Gastrocnemius medialis (tissue), 4 donors: ENCODE measurements around the gene GALNT14. TPM values are rescaled to one million over a fixed set of nuclear protein-coding genes. Genes with fewer than 3 reads are reported as not detected.

Experiments used
- ATAC-seq, 2 donors: fragments of 150-250 bp; one replicate each; pipeline ENCODE4 v1.9.1; 2016
- DNase-seq, 2 donors: peaks; one replicate each; pipeline ENCODE4 v3.0.0-alpha.2; 2019
- H3K27ac ChIP-seq, 4 donors: fragments of 200-600 bp; sonication (generic); 1 replicate in 1 of 4; 2 replicates in 3 of 4; pipeline ENCODE4 v1.5.1; 2016 to 2018; ENCODE audit warnings: mild to moderate bottlenecking in 2 of 4, moderate library complexity in 1 of 4
- H3K27me3 ChIP-seq, 3 donors: fragments of 200-600 bp; sonication (generic) in 2 of 3; 1 replicate in 1 of 3; 2 replicates in 2 of 3; pipeline versions ENCODE4 v1.5.1 to v1.6.0; 2016 to 2019; ENCODE audit warnings: mild to moderate bottlenecking in 1 of 3, moderate library complexity in 1 of 3
- H3K36me3 ChIP-seq, 2 donors: fragments of 200-600 bp; sonication (generic) in 1 of 2; one replicate each; pipeline ENCODE4 v1.5.1; 2017 to 2018
- H3K4me1 ChIP-seq, 2 donors: fragments of 200-600 bp; sonication (generic) in 1 of 2; one replicate each; pipeline ENCODE4 v1.5.1; 2016 to 2017; ENCODE audit warnings: mild to moderate bottlenecking in 2 of 2
- H3K4me3 ChIP-seq, 4 donors: fragments of 200-600 bp; sonication (generic) in 3 of 4; 1 replicate in 1 of 4; 2 replicates in 3 of 4; pipeline ENCODE4 v1.5.1; 2016 to 2019; ENCODE audit warnings: mild to moderate bottlenecking in 2 of 4
- H3K9me3 ChIP-seq, 3 donors: fragments of 200-600 bp; sonication (generic) in 2 of 3; 1 replicate in 1 of 3; 2 replicates in 2 of 3; pipeline ENCODE4 v1.5.1; 2016 to 2019
- POLR2A ChIP-seq, 2 donors: fragments of 450-650 bp; IDR thresholded peaks; one replicate each; pipeline ENCODE4 v1.6.1; 2017; ENCODE audit warnings: antibody characterized with exemption in 2 of 2, mild to moderate bottlenecking in 2 of 2, moderate library complexity in 2 of 2
- in situ Hi-C, 4 donors: fragments of 200-750 bp; cut with MboI; loops; one replicate each; pipeline versions ENCODE4 v1.15.0 to v1.8.0; 2017; ENCODE audit warnings: low sequenced_read_pairs in 4 of 4
- intact Hi-C: fragments of 100-400 bp; cut with DNase I; formaldehyde crosslinking; loops from one replicate; pipeline ENCODE4 v1.15.1; 2023; ENCODE audit warnings: low total_unique reads
- total RNA-seq, 4 donors: library from RNA; depleted of rRNA; stranded (reverse); fragments of >200 nt; gene quantifications; one replicate each; pipeline versions ENCODE4 v1.1.0 to v1.2.3, GENCODE V29; 2016
- TF ChIP-seq, protein P1 (sequence below), 5 experiments: fragments of 450-650 bp in 3 of 5; fragments of 200-600 bp in 2 of 5; sonication (generic) in 2 of 5; IDR thresholded peaks in 4 of 5; conservative IDR thresholded peaks in 1 of 5; 1 replicate in 4 of 5; 2 replicates in 1 of 5; pipeline ENCODE4 v1.5.1; 2016 to 2019; ENCODE audit warnings: antibody characterized with exemption in 5 of 5, mild to moderate bottlenecking in 3 of 5, moderate library complexity in 3 of 5

GALNT14 gene
- total RNA-seq, 4 donors from 2014 or later = 0.16 TPM; not detected in 3

DNA sequence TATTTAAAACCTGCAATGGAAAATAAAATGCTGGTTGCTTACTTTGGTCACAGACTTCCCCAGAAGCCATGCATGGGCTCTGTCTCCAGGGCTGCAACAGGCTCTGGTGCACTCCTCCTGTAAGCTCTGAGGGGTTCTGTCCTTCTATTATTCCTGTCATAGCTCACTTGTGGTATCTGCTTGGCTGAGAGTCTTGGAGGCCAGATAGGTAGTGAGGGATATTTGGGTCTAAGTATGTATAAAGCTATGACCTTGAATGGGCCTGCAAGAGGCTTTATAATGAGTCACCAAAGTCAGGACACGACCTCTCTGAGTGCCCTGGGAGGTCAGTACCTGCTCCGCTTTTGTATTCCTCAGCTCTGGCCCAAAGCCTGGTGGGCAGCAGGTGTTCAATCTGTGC lies 189.4 kb downstream of the GALNT14 start:
- Histone ChIP-seq H3K4me1 (no peaks in the 10 kb centered on the region), H3K9me3 (no peaks in the 10 kb centered on the region), H3K27ac (no peak overlapping the region), H3K27me3 (no peaks in the 10 kb centered on the region), H3K4me3 (no peak overlapping the region), H3K36me3 (no peaks in the 10 kb centered on the region)
- ATAC-seq (no peak), DNase-seq (no peak)
- no peak for TF ChIP-seq POLR2A (IDR thresholded peaks at IDR 0.05)
- TF ChIP-seq, protein P1, sequence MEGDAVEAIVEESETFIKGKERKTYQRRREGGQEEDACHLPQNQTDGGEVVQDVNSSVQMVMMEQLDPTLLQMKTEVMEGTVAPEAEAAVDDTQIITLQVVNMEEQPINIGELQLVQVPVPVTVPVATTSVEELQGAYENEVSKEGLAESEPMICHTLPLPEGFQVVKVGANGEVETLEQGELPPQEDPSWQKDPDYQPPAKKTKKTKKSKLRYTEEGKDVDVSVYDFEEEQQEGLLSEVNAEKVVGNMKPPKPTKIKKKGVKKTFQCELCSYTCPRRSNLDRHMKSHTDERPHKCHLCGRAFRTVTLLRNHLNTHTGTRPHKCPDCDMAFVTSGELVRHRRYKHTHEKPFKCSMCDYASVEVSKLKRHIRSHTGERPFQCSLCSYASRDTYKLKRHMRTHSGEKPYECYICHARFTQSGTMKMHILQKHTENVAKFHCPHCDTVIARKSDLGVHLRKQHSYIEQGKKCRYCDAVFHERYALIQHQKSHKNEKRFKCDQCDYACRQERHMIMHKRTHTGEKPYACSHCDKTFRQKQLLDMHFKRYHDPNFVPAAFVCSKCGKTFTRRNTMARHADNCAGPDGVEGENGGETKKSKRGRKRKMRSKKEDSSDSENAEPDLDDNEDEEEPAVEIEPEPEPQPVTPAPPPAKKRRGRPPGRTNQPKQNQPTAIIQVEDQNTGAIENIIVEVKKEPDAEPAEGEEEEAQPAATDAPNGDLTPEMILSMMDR (IDR thresholded peaks at IDR 0.05 in 4 of 5, conservative IDR thresholded peaks at IDR 0.05 in 1 of 5) = no peak
- in situ Hi-C loops = no loop called here
- intact Hi-C loops = no loop called here

DNA sequence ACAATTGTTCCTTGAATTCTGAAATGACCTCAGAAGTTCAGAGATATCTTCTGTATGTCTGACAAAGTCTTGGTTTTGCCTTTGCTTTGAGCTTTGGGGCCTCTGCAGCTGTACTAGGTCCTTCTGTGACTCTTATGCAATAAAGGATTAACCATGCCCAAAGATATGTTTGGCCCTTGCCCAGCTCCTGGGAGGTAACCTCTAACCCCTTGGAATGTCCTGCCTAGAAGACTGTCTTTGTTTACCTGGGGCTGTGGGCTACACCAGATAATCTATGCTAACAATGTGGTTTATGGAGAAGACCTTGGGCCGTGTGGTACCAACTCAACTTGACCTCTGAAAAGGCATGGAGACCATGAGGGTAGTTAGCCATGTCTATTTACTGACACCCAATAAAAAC lies 190.1 kb downstream of the GALNT14 start:
- no peak overlapping the region for H3K27ac ChIP-seq
- H3K4me1 ChIP-seq = no peaks in the 10 kb centered on the region
- in situ Hi-C loops (no loop called here), intact Hi-C loops (no loop called here)
- TF ChIP-seq, protein P1 (IDR thresholded peaks at IDR 0.05 in 4 of 5, conservative IDR thresholded peaks at IDR 0.05 in 1 of 5) = no peak
- no peak for TF ChIP-seq POLR2A (IDR thresholded peaks at IDR 0.05)
- no peak for ATAC-seq
- H3K27me3 ChIP-seq = no peaks in the 10 kb centered on the region
- no peaks in the 10 kb centered on the region for H3K36me3 ChIP-seq
- H3K4me3 ChIP-seq = no peak overlapping the region
- no peak for DNase-seq
- H3K9me3 ChIP-seq = no peaks in the 10 kb centered on the region

DNA sequence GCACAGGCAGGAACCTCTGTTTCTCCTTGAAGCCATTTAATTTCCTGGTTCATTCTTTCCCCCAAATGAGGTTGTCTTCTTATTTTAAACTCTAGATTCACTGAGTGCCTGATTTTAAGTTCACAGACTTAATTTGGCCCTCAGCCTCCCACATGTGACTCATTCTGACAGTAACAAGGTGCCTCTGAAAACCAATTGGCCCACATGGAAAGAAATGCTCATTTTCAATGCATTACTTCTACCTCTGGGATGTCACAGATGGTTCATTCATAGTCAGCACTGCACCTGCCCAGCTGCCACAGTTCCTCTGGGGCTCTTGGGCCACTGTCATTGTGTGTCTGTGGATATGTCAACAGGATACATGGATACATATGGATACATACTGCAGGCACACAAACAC lies 190.6 kb downstream of the GALNT14 start:
- intact Hi-C loops = no loop called here
- Histone ChIP-seq H3K4me1 (no peaks in the 10 kb centered on the region), H3K27me3 (no peaks in the 10 kb centered on the region), H3K9me3 (no peaks in the 10 kb centered on the region), H3K27ac (no peak overlapping the region), H3K36me3 (no peaks in the 10 kb centered on the region), H3K4me3 (no peak overlapping the region)
- in situ Hi-C loops = no loop called here
- TF ChIP-seq, protein P1 (IDR thresholded peaks at IDR 0.05 in 4 of 5, conservative IDR thresholded peaks at IDR 0.05 in 1 of 5) = no peak
- no peak for TF ChIP-seq POLR2A (IDR thresholded peaks at IDR 0.05)
- ATAC-seq = no peak
- no peak for DNase-seq

DNA sequence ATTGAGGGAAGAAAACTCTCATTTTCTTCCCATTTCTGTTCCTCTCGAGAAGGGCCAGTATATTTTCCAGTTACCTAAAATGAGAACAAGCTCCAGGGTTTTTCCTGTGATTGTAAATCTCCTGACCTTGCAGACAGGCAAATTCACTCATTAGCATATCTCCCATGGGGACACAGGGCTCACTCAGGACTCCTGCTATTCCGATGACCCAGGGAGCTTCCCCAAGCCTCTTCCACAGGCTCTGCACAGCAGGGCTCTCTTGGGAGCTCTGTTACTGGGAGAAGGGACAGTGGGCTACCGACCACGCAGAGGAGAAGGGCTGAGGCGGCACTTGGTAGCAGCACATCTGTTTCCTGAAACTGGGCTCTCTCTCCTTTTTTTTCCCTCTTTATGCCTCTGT lies 195.8 kb downstream of the GALNT14 start:
- DNase-seq (no peak), ATAC-seq (no peak)
- TF ChIP-seq POLR2A (IDR thresholded peaks at IDR 0.05) = no peak
- TF ChIP-seq, protein P1 (IDR thresholded peaks at IDR 0.05 in 4 of 5, conservative IDR thresholded peaks at IDR 0.05 in 1 of 5) = no peak
- H3K4me1 ChIP-seq = no peaks in the 10 kb centered on the region
- no peak overlapping the region for H3K4me3 ChIP-seq
- H3K27me3 ChIP-seq = no peaks in the 10 kb centered on the region
- H3K36me3 ChIP-seq = no peaks in the 10 kb centered on the region
- H3K27ac ChIP-seq = no peak overlapping the region
- intact Hi-C loops (no loop called here), in situ Hi-C loops (no loop called here)
- no peaks in the 10 kb centered on the region for H3K9me3 ChIP-seq

DNA sequence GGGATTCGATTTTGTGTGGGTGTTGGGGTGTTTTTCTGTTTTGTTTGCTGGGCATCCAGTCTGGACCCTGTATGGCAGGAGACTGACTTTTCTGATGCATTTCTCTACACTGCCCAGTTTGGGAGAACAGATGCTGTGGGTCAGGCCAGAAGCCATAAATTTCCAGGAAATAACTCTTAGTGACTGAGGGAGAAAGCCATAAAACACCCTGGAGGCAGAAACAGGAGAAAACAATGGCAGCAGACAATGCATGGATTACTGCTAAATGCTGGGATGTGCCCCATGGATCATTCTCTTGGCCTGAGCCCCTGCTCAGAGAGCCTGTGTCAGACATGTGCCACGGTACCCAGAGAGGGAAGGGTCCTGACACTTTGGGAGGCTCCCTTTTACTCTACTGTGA lies 197.4 kb downstream of the GALNT14 start:
- no peak for DNase-seq
- Histone ChIP-seq H3K27me3 (no peaks in the 10 kb centered on the region), H3K36me3 (no peaks in the 10 kb centered on the region), H3K27ac (no peak overlapping the region), H3K4me1 (no peaks in the 10 kb centered on the region), H3K4me3 (no peak overlapping the region), H3K9me3 (no peaks in the 10 kb centered on the region)
- no peak for ATAC-seq
- intact Hi-C loops (no loop called here), in situ Hi-C loops (no loop called here)
- no peak for TF ChIP-seq POLR2A (IDR thresholded peaks at IDR 0.05)
- TF ChIP-seq, protein P1 (IDR thresholded peaks at IDR 0.05 in 4 of 5, conservative IDR thresholded peaks at IDR 0.05 in 1 of 5) = no peak
